Esophagus mucosa (tissue), 1 donor: ENCODE data around the gene NR2C2. TPM values are rescaled to one million over a fixed set of nuclear protein-coding genes. Genes with fewer than 3 reads are reported as not detected.
"Not testable (repeated sequence)": the region's sequence is repeated elsewhere in the genome, so short reads cannot be mapped to it uniquely, and the experiment has no call there.

ENCODE experiments used
- ATAC-seq: fragments of 200-7000 bp; cut with Tn5 transposase; one replicate; pipeline ENCODE4 v1.9.1; 2020
- total RNA-seq: library from RNA; stranded (reverse); gene quantifications from one replicate; pipeline ENCODE4 v1.2.4, GENCODE V29; 2023
- donor health status: DM: yes; HTN: yes; CAD: no.

Gene NR2C2
- total RNA-seq = 19.2 TPM

DNA sequence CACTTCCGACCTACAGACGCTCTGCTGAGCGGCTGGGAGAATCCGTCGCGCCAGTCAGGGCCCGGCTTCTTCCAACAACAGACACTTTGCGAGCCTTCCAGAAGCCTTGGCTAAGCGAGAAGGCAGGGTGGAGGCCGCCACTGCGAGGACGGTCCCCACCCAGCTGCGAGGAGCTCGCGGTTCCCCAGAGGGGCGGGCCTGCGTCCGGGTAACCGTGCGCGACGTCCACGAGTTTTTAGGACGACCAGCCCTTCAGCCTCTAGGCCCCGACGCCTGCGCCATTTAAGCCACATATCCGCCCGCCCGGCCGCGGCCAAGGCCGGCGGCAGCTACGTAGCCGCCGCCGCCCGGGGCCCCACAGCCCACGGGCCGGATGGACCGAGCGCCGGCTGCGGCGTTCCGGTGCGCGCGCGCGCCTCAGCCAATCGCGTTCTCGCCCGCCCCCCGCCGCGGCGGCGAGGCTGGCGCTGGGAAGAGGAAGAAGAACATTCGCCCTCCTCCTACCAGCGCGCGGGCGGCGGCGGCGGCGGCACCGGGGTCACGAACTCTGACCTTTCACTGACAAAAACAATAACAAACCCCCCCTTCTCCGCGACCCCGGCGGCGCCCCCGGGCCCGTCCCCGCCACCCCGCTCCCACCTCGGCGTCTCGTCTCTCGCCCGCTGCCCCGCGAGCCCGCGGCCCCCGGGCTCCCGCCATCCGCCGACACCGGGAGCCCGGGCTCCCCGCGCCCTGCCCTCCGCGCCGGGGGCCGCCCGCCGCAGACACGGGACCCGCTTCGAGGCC, at the start of gene NR2C2:
Gene NR2C2, plus strand, starts transcription at position 484 of the 786 bp plus-strand sequence. CDS start 56,332 bp downstream, outside the sequence.
- peak; percentile 80 for ATAC-seq

DNA sequence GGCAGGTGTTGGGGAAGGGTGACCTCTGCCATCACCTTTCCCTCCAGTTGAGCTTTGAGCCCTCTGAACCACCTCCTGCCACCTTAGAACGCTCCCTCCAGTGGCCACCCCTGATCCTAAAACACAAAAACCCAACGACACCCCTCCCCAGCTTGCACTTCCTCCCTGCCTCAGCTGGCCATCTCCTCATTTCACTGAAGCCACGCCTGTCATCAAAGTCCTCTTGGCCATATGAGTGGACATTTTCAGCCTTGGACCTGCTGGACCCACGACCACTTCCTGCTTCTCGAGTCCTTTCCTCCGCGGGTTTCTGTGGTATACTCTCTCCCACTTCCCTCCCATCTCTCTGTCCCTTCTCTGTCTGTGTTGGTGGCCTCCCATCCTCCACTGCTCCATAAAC, 48.5 kb upstream of the NR2C2 start:
- ATAC-seq = no peak

DNA sequence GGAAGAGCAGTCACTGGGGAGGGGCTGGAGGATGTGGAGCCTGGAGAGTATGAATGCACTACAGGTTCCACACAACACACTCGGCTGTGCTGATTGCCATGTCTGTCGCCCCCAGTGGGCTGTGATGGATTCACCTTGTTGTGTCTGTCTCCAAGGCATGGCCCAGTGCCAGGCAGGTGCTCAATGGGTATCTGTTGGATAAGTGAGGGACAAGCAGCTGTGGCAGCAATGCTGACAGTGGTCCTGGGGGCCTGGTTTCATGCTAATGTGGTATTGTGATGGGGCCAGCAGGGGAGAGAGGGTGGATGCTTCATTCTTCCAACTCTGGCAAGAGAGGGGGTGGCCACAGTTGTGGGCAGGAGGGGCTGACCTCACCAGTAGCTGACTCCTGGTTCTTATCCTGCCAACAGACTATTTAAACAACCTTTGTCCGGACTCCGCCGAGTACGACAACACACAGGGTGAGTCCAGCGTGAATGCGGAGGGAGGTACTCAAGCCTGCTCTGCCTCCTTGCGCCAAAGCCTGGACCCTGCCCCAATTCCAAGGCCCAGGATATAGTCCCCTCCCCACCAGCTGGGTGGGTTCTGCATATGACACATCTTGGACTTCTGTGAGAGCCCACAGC, 47.3 kb upstream of the NR2C2 start:
- ATAC-seq = no peak

DNA sequence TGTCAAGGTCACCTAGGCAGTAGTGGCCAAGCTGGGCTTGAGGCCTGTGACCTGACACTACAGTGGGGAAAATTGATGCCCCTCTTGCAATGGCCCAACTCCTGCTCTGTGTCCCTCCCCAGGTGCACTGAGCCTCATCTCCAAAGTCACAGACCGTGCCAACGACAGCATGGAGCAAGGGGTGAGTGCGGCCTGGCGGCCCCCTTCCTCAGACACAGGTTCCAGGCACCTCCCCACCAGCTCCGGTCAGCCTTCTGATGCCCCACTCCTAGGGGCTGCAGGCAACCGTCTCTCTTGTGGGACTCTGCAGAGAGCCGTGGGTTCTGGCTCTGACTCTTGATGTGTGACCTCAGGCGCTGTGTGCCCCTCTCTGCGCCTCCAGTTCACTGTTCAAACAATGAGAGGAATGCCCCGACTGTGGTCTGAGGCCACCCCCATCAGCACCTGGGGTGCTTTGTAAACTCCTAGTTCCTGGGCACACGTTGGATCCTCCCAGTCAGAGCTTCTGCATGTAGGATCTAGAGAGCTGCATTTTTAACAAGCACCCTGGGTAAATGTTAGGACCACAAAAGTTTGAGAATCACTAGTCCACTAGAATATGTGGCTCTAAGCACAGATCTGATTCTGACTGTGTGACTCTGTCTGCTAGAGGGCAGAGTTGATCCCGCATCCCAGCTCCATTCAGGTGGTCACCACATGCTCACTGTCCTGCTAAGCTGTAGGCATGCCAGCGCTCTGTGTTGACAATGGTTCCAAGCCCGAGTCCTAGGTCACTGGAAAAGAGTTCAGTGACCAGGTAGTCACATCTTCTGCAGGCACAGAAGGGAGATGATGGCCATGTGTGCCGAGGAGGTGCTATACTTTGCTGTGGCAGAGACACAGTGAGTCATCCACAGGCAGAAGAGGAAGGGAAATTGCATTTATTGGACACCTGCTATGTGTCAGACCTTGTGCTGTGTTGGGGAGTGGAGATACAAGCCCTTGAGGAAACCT, 46.2 kb upstream of the NR2C2 start:
- peak; percentile 31 for ATAC-seq

- no peak for ATAC-seq
Observed at GRCh38 chr3:14902719-14903118, 44.7 kb upstream of the NR2C2 start.

DNA sequence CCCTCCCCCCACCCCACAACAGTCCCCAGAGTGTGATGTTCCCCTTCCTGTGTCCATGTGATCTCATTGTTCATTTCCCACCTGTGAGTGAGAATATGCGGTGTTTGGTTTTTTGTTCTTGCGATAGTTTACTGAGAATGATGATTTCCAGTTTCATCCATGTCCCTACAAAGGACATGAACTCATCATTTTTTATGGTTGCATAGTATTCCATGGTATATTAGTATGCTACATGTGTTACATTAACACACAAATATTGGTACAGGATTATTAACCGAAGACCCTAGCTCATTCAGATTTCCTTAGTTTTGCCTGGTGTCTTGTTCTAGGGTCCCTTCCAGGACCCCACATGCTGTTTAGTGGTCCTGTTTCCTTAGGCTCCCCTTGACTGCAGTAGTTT, 43.9 kb upstream of the NR2C2 start:
- ATAC-seq = not testable (repeated sequence)

- ATAC-seq = no peak
Observed at GRCh38 chr3:14905055-14905657, 42.2 kb upstream of the NR2C2 start.

- ATAC-seq = no peak
Observed at GRCh38 chr3:14906355-14906971, 40.9 kb upstream of the NR2C2 start.

DNA sequence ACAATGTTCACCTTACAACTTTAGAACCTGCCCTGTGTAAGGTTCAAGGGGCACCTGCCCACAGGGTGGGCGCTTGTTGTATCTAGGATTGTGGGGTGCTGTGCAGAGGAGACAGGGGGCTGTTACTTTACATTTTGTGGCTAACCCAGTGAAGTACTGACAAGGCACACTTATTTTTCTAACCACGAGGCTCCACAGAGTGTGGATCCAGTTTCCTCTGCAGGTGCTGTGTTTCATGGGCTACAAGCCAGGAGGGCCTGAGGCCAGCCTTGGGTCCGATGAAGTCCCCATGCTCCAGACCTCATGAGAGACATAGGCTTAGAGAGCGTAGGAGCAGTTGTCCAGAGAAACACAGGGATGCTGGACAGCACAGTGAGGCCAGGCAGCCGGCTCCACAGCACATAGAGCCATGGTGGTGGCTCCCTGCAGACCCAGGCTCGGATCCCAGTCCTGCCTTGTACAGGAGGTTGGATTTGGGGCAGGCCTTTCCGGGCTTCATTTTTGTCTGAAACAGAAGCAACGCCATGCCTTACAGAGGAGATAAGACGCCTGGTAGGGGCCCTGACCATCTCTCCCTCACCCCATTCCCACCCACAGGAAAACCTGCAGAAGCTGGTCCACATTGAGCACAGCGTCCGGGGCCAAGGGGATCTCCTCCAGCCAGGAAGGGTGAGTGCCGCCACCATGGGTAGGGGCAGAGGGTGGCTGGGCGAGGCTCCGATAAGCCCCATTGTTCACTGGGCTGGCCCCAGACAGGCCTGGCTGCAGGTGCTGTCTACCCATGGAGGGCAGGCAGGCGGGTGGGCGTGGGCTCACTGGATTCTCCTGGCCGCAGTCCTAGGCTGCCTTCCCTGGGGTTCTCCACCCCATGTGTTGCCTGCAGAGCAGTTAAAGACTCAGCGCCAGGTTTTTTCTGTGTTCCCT, 40.1 kb upstream of the NR2C2 start:
- ATAC-seq = no peak

DNA sequence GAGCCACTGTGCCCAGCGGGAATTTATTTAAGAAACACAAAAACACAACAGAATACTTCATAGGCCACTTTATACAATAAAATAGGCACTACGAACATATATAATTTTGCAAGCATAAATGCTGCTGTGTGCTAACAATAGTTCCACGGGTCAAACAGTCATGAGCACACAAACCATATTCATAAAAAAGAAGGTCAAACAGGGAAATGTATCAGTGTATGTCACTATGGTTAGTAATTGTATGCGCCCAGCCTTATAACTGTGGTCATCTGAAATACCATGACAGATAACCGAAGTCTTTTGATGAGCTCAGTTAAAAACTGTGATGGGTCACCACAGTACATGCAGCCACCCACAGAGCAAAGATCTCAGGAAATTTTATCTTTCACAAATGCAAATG, 38.1 kb upstream of the NR2C2 start:
- no peak for ATAC-seq

GRCh38 chr3:14911651-14912050, 35.7 kb upstream of the NR2C2 start:
- ATAC-seq = no peak

- no peak for ATAC-seq
Observed at GRCh38 chr3:14913071-14913925, 34.1 kb upstream of the NR2C2 start.

GRCh38 chr3:14913926-14914778, 33.2 kb upstream of the NR2C2 start:
- ATAC-seq = no peak

DNA sequence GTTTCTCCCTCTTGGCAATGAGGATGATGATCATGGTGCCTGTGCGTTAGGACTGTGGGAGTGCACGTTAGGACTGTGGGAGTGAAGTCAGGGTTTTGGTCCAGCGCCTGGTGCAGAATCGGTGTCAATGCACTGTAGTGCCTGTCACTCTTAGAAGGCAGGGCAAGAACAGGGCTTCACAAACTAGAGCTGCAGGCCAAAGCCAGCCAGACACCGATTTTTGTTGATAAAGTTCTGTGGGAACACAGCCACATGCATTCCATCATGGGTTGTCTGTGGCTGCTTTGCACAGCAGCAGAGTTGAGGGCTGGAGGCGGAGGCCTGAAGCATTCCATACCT, 32.6 kb upstream of the NR2C2 start:
- no peak for ATAC-seq

DNA sequence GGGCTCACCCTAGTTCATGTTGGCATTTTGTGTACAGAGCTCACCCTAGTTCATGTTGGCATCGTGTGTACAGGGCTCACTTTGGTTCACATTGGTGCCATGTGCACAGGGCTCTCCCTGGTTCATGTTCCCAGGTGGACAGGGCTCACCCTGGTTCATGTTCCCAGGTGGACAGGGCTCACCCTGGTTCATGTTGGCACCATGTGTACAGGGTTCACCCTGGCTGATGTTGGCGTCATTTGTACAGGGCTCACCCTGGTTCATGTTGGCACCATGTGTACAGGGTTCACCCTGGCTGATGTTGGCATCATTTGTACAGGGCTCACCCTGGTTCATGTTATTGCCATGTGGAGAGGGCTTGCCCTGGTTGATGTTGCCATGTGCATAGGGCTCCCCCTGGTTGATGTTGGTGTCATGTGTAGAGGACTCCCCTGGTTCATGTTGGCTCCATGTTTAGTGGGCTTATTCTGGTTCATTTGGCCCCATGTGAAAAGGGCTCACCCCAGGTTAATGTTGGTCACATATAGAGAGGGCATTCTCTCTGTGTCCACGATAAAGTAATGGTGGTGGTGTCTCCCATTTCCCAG, 31.7 kb upstream of the NR2C2 start:
- ATAC-seq = peak; percentile 36

GRCh38 chr3:14918356-14918860, 29.0 kb upstream of the NR2C2 start:
- ATAC-seq = no peak

GRCh38 chr3:14920536-14920935, 26.8 kb upstream of the NR2C2 start:
- no peak for ATAC-seq

DNA sequence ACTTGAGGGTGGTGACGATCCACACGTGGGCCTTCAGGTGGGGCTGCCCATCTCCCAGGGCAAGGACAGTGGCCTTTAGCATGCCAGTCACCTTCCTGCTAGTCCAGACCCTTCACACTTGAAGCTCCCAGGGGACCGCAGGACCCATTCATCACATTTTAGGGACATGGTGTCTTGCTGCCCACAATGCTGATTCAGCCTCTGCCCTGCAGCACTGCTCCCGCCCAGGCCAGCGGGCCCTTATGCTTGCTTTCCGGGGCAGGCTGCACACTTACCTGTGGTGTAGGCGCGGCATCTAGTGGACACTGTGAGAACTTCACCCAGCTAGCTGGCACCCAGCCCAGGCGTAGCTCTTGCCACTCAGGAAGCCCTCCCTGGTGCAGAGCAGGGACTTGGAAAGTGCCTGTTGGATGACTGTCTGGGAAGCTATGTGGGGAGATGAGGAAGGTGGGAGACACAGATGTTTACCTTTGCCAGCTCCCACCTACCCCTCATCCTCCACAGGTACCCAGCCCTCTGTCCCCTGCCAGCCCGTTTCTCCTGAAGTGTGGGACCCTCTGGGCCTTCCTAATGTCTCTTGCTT, 26.3 kb upstream of the NR2C2 start:
- peak; percentile 95 for ATAC-seq
